Body of pancreas (tissue), 4 donors: ENCODE data around the gene PRUNE2. TPM values are rescaled to one million over a fixed set of nuclear protein-coding genes. Genes with fewer than 3 reads are reported as not detected.

Experiments
- ATAC-seq: fragments of 150-250 bp; one replicate; pipeline ENCODE4 v1.9.1; 2016
- DNase-seq, 4 donors: peaks; one replicate each; pipeline ENCODE4 v3.0.0-alpha.2; 2019
- H3K27ac ChIP-seq, 4 donors: fragments of 200-600 bp; sonication (generic); 1 replicate in 3 of 4; 2 replicates in 1 of 4; pipeline versions ENCODE4 v1.5.1 to v1.6.1; 2016 to 2019; ENCODE audit warnings: mild to moderate bottlenecking in 1 of 4, mixed read lengths in 1 of 4, moderate library complexity in 1 of 4
- H3K27me3 ChIP-seq, 2 donors: fragments of 200-600 bp; sonication (generic); one replicate each; pipeline ENCODE4 v1.6.0; 2016; ENCODE audit warnings: mild to moderate bottlenecking in 1 of 2
- H3K36me3 ChIP-seq, 2 donors: fragments of 200-600 bp; sonication (generic); replicated peaks in 1 of 2; 2 replicates each; pipeline ENCODE4 v1.5.1; 2016; ENCODE audit warnings: low read depth in 2 of 2; ENCODE audit not compliant: insufficient read depth in 1 of 2
- H3K4me1 ChIP-seq: fragments of 200-600 bp; sonication (generic); one replicate; pipeline ENCODE4 v1.6.0; 2016
- H3K4me3 ChIP-seq, 2 donors: fragments of 200-600 bp; sonication (generic); 1 replicate in 1 of 2; 2 replicates in 1 of 2; pipeline ENCODE4 v1.5.1; 2016 to 2019
- H3K9me3 ChIP-seq, 3 donors: fragments of 200-600 bp; sonication (generic); 1 replicate in 2 of 3; 2 replicates in 1 of 3; pipeline ENCODE4 v1.5.1; 2016
- POLR2A ChIP-seq, 3 donors: fragments of 450-650 bp; IDR thresholded peaks; one replicate each; pipeline ENCODE4 v1.6.1; 2016; ENCODE audit warnings: antibody characterized with exemption in 3 of 3, mild to moderate bottlenecking in 2 of 3
- WGBS, 2 donors: methylation state at CpG; one replicate each; pipeline ENCODE4 v1.1.5; 2017; 5-methylcytosine and 5-hydroxymethylcytosine counted together
- intact Hi-C: fragments of 100-400 bp; cut with DNase I; formaldehyde crosslinking; loops from one replicate; pipeline ENCODE4 v1.15.1; 2023
- total RNA-seq, 2 donors: library from RNA; depleted of rRNA; stranded (reverse); fragments of >200 nt; gene quantifications; one replicate each; pipeline ENCODE4 v1.1.0, GENCODE V29; 2016
- TF ChIP-seq, protein P1 (sequence below), 7 experiments: fragments of 450-650 bp in 4 of 7; fragments of 200-600 bp in 3 of 7; sonication (generic) in 3 of 7; IDR thresholded peaks; one replicate each; pipeline ENCODE4 v1.5.1; 2016 to 2019; ENCODE audit warnings: antibody characterized with exemption in 7 of 7

PRUNE2 gene
- total RNA-seq, 2 donors from 2014 or later, result 3.9 to 15.2 TPM

DNA sequence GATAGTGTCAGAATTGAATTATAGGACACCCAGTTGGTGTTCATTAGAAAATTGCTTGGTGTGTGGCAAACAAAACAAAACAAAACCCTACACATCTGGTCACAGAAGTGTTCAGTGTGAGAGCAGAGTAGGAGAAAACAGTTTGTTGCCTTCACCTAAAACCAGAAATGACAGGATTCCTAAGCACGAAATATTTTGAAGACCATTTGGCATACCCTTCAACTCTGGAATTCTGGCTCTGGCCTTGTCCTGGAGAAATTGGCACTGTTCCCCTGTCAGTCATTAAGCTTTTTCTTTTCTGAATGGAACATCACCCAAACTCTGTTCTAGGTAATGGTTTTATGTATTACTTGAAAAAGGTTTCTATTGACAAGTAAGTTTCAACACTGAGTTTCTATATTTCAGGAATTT, 251.9 kb downstream of the PRUNE2 start:
- Histone ChIP-seq H3K27me3 (no peaks in the 10 kb centered on the region), H3K9me3 (no peaks in the 10 kb centered on the region), H3K4me3 (no peak overlapping the region), H3K27ac (no peak overlapping the region), H3K4me1 (no peaks in the 10 kb centered on the region), H3K36me3 (no peaks in the 10 kb centered on the region)
- intact Hi-C loops, result no loop called here
- ATAC-seq, result no peak
- TF ChIP-seq, protein P1, sequence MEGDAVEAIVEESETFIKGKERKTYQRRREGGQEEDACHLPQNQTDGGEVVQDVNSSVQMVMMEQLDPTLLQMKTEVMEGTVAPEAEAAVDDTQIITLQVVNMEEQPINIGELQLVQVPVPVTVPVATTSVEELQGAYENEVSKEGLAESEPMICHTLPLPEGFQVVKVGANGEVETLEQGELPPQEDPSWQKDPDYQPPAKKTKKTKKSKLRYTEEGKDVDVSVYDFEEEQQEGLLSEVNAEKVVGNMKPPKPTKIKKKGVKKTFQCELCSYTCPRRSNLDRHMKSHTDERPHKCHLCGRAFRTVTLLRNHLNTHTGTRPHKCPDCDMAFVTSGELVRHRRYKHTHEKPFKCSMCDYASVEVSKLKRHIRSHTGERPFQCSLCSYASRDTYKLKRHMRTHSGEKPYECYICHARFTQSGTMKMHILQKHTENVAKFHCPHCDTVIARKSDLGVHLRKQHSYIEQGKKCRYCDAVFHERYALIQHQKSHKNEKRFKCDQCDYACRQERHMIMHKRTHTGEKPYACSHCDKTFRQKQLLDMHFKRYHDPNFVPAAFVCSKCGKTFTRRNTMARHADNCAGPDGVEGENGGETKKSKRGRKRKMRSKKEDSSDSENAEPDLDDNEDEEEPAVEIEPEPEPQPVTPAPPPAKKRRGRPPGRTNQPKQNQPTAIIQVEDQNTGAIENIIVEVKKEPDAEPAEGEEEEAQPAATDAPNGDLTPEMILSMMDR (IDR thresholded peaks at IDR 0.05), result no peak
- TF ChIP-seq POLR2A (IDR thresholded peaks at IDR 0.05), result no peak
- DNase-seq, result no peak
- 33 to 35% methylated on average over 1 of the region's 1 CpG for WGBS, 2 donors

DNA sequence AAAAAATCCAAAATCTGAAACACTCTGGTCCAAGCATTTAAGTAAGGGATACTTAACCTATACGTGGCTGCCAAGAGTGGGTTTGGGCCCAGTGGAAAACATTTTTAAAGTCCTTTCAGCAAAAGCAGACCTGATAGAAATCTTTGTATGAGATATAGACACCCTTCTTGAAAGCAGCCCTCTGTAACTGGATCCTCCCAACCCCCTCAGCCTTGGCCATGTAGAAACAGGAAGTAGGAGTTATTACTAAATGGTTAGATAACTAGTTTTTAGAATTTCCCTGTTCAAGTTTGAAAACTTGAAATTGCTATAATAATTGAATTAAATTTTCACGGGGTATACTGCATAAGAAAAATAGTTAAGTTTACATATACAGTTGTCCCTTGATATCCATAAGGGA, 253.0 kb downstream of the PRUNE2 start:
- Histone ChIP-seq H3K27ac (no peak overlapping the region), H3K27me3 (no peaks in the 10 kb centered on the region), H3K36me3 (no peaks in the 10 kb centered on the region), H3K9me3 (no peaks in the 10 kb centered on the region), H3K4me3 (no peak overlapping the region), H3K4me1 (no peaks in the 10 kb centered on the region)
- 72 to 80% methylated on average over 2 of the region's 2 CpGs for WGBS, 2 donors
- ATAC-seq (no peak), DNase-seq (peak in 1 of 4 donors; percentile 21)
- intact Hi-C loops, result no loop called here
- TF ChIP-seq POLR2A (IDR thresholded peaks at IDR 0.05), result no peak
- TF ChIP-seq, protein P1 (IDR thresholded peaks at IDR 0.05), result no peak

DNA sequence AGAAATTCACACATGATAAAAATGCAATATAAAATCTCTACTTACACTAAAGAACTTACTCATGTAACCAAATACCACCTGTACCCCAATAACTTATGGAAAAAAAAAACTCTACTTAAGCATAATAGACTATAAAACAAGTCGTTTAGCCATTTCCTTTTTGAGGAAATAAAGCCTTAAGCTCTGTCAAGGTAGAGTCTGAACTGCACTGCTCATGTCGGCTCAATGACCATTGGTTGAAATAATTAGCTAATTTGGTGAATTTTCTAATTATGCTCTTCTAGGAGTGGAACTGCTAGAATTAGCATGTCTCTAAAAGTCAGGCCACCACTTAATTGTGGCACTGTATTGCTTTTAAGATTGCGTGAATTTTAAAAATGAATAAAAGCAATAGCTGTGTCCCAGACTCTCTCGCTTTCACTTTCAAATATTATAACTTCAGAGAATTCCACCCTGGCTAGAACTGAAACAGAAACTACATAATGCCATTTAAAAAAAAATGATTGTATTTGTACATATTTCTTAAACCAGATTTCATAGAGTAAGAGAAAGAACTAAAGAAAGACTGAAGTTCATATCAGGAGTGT, 254.7 kb downstream of the PRUNE2 start:
- Histone ChIP-seq H3K4me1 (no peaks in the 10 kb centered on the region), H3K9me3 (no peaks in the 10 kb centered on the region), H3K4me3 (no peak overlapping the region), H3K27me3 (no peaks in the 10 kb centered on the region), H3K36me3 (no peaks in the 10 kb centered on the region), H3K27ac (no peak overlapping the region)
- intact Hi-C loops, result no loop called here
- WGBS, 2 donors, result 65 to 85% methylated on average over 4 of the region's 4 CpGs
- DNase-seq, result no peak
- no peak for ATAC-seq
- TF ChIP-seq, protein P1 (IDR thresholded peaks at IDR 0.05), result no peak
- no peak for TF ChIP-seq POLR2A (IDR thresholded peaks at IDR 0.05)

DNA sequence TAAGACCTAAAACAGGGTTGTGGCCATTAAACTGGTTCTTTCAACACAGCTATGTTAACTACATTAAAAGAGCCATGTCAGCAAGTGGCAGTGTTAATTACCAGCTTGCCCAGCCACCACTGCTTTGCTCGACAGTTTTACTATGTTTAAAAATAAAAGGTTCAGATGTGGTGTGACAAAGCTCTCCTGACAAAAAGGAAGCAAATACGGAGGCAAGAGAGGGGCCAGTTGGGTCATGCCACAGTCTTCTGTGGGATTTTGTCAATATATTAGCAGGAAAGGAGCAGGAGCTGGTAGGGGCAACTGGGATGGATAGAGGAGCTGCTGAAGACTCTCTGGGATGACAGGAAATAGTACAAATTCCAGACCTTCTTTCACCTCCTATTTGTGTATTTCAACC, 255.2 kb downstream of the PRUNE2 start:
- Histone ChIP-seq H3K27ac (no peak overlapping the region), H3K36me3 (no peaks in the 10 kb centered on the region)
- ATAC-seq, result no peak

More for the DNA sequence above, 255.2 kb downstream of the PRUNE2 start:
- intact Hi-C loops, result no loop called here
- Histone ChIP-seq H3K4me1 (no peaks in the 10 kb centered on the region), H3K27me3 (no peaks in the 10 kb centered on the region), H3K9me3 (no peaks in the 10 kb centered on the region), H3K4me3 (no peak overlapping the region)
- DNase-seq, result no peak
- TF ChIP-seq POLR2A (IDR thresholded peaks at IDR 0.05), result no peak
- TF ChIP-seq, protein P1 (IDR thresholded peaks at IDR 0.05), result no peak
- WGBS, 2 donors, result 63 to 80% methylated on average over 2 of the region's 2 CpGs
